Measurements from ENCODE around the gene FOCAD. TPM values are rescaled to one million over a fixed set of nuclear protein-coding genes. Genes with fewer than 3 reads are reported as not detected.

The FOCAD gene
- total and polyA plus RNA-seq, 2 donors (not counting 1 experiment from before 2014, with no cell fraction given): 40.3 to 145 TPM

DNA sequence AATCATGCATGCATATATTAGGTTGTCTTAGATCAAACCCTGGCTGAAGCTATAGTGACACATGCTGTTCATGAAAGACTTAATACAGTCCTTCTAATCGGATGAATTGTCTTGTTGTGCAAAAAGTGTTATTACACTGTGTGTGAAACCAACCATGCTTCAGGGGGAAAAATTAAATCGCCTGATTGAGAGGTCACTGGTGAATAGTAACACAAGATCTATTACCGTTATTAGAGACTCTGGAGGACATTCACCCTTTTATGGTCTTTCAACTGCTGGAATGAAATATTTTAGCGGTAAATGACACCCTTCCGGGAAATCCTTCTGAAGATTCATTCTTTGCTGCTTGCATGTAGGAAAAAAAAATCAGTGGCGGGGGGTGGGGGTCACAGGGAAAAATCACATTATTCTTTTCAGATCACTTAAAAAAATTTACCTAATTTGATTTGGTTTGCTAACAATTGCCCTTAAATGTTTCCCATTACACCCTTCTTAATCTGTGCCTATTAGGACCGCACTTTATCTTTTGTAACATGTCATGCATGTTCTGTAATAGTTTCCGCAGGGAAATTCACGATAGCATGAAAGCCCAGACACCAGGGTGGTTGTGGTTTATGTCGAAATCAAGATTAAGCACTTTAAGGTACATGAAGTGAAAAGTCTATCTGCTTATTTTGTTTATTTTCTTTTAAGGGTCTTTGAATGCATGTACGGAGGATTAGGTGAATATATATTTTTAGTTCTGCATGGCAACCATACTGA, 120.6 kb downstream of the FOCAD start:
- Histone ChIP-seq H3K4me3 (replicated peaks in 1 of 4; ENCODE audit: control extremely low read depth in 1 of 4, insufficient read depth in 1 of 4, low read depth in 3 of 4, low read length in 4 of 4) (no peak overlapping the region), H3K4me1 (ENCODE audit: control insufficient read depth, extremely low read depth, insufficient read depth, low read length) (no peaks in the 10 kb centered on the region), H3K4me2 (ENCODE audit: extremely low read depth, insufficient read depth, low read length) (no peak overlapping the region), H3K36me3 (ENCODE audit: control insufficient read depth, insufficient read depth, low read length) (no peaks in the 10 kb centered on the region), H4K20me1 (ENCODE audit: control insufficient read depth, extremely low read depth, insufficient read depth, low read length) (no peaks in the 10 kb centered on the region), H2AFZ (ENCODE audit: low read length) (no peak overlapping the region), H3K27ac (ENCODE audit: insufficient read depth, low read length) (no peak overlapping the region), H3K9me3 (ENCODE audit: control insufficient read depth, insufficient read depth, low read depth, low read length) (no peaks in the 10 kb centered on the region), H3K79me2 (ENCODE audit: control insufficient read depth, insufficient read depth, low read length) (no peaks in the 10 kb centered on the region), H3K9ac (ENCODE audit: insufficient read depth, low read length) (no peak overlapping the region), H3K27me3 (ENCODE audit: control insufficient read depth, insufficient read depth, low read length) (no peaks in the 10 kb centered on the region)
- TF ChIP-seq, protein P1, sequence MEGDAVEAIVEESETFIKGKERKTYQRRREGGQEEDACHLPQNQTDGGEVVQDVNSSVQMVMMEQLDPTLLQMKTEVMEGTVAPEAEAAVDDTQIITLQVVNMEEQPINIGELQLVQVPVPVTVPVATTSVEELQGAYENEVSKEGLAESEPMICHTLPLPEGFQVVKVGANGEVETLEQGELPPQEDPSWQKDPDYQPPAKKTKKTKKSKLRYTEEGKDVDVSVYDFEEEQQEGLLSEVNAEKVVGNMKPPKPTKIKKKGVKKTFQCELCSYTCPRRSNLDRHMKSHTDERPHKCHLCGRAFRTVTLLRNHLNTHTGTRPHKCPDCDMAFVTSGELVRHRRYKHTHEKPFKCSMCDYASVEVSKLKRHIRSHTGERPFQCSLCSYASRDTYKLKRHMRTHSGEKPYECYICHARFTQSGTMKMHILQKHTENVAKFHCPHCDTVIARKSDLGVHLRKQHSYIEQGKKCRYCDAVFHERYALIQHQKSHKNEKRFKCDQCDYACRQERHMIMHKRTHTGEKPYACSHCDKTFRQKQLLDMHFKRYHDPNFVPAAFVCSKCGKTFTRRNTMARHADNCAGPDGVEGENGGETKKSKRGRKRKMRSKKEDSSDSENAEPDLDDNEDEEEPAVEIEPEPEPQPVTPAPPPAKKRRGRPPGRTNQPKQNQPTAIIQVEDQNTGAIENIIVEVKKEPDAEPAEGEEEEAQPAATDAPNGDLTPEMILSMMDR (conservative IDR thresholded peaks at IDR 0.05 in 1 of 2, IDR thresholded peaks at IDR 0.05 in 1 of 2; ENCODE audit: low read depth in 1 of 2, low read length in 2 of 2): no peak
- TF ChIP-seq EZH2 (IDR thresholded peaks at IDR 0.05; ENCODE audit: low read length, missing control alignments): no peak
- no peak for DNase-seq (ENCODE audit: low read depth in 2 of 2)

DNA sequence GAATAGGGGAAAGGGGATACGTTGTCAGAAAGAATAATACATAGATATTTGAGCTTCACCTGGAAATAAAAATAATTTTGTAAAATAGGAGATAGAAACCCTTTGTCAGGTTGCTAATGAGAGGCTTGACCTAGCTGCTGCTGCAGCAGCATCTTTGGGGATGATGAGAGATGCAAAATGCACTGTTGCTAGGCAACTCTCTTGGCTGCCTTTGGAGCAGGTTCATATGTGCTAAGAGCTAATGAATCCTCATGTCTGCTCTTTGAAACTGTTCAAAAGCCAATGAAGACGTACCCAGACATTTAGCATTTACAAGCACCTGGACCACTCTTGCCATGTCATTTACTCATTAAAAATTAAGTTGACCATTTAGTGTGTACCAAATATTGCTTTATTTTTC, 121.7 kb downstream of the FOCAD start:
- Histone ChIP-seq H3K9ac (ENCODE audit: insufficient read depth, low read length) (no peak overlapping the region), H3K36me3 (ENCODE audit: control insufficient read depth, insufficient read depth, low read length) (no peaks in the 10 kb centered on the region), H3K9me3 (ENCODE audit: control insufficient read depth, insufficient read depth, low read depth, low read length) (no peaks in the 10 kb centered on the region), H2AFZ (ENCODE audit: low read length) (no peak overlapping the region), H3K27me3 (ENCODE audit: control insufficient read depth, insufficient read depth, low read length) (no peaks in the 10 kb centered on the region), H3K4me1 (ENCODE audit: control insufficient read depth, extremely low read depth, insufficient read depth, low read length) (no peaks in the 10 kb centered on the region), H3K4me3 (replicated peaks in 1 of 4; ENCODE audit: control extremely low read depth in 1 of 4, insufficient read depth in 1 of 4, low read depth in 3 of 4, low read length in 4 of 4) (no peak overlapping the region), H3K79me2 (ENCODE audit: control insufficient read depth, insufficient read depth, low read length) (no peaks in the 10 kb centered on the region), H3K4me2 (ENCODE audit: extremely low read depth, insufficient read depth, low read length) (no peak overlapping the region), H3K27ac (ENCODE audit: insufficient read depth, low read length) (no peak overlapping the region), H4K20me1 (ENCODE audit: control insufficient read depth, extremely low read depth, insufficient read depth, low read length) (no peaks in the 10 kb centered on the region)
- no peak for TF ChIP-seq EZH2 (IDR thresholded peaks at IDR 0.05; ENCODE audit: low read length, missing control alignments)
- TF ChIP-seq, protein P1 (conservative IDR thresholded peaks at IDR 0.05 in 1 of 2, IDR thresholded peaks at IDR 0.05 in 1 of 2; ENCODE audit: low read depth in 1 of 2, low read length in 2 of 2): no peak
- no peak for DNase-seq (ENCODE audit: low read depth in 2 of 2)

- TF ChIP-seq, protein P1 (conservative IDR thresholded peaks at IDR 0.05 in 1 of 2, IDR thresholded peaks at IDR 0.05 in 1 of 2; ENCODE audit: low read depth in 1 of 2, low read length in 2 of 2): no peak
- TF ChIP-seq EZH2 (IDR thresholded peaks at IDR 0.05; ENCODE audit: low read length, missing control alignments): no peak
- no peak overlapping the region for H3K4me2 ChIP-seq (ENCODE audit: extremely low read depth, insufficient read depth, low read length)
- no peaks in the 10 kb centered on the region for H3K4me1 ChIP-seq (ENCODE audit: control insufficient read depth, extremely low read depth, insufficient read depth, low read length)
- no peaks in the 10 kb centered on the region for H3K79me2 ChIP-seq (ENCODE audit: control insufficient read depth, insufficient read depth, low read length)
- H4K20me1 ChIP-seq (ENCODE audit: control insufficient read depth, extremely low read depth, insufficient read depth, low read length): no peaks in the 10 kb centered on the region
- H3K36me3 ChIP-seq (ENCODE audit: control insufficient read depth, insufficient read depth, low read length): no peaks in the 10 kb centered on the region
- H3K9ac ChIP-seq (ENCODE audit: insufficient read depth, low read length): no peak overlapping the region
- H3K27me3 ChIP-seq (ENCODE audit: control insufficient read depth, insufficient read depth, low read length): no peaks in the 10 kb centered on the region
- no peak overlapping the region for H3K4me3 ChIP-seq (replicated peaks in 1 of 4; ENCODE audit: control extremely low read depth in 1 of 4, insufficient read depth in 1 of 4, low read depth in 3 of 4, low read length in 4 of 4)
- no peak overlapping the region for H2AFZ ChIP-seq (ENCODE audit: low read length)
- no peaks in the 10 kb centered on the region for H3K9me3 ChIP-seq (ENCODE audit: control insufficient read depth, insufficient read depth, low read depth, low read length)
- H3K27ac ChIP-seq (ENCODE audit: insufficient read depth, low read length): no peak overlapping the region
- no peak for DNase-seq (ENCODE audit: low read depth in 2 of 2)
These were observed 123.9 kb downstream of the FOCAD start for GRCh38 chr9:20808002-20808401.

Data from fibroblast of lung (primary cell).